DND-41 (cell line): ENCODE measurements around the gene ERC1.

ENCODE experiments used
- ATAC-seq: fragments of 200-7000 bp; cut with Tn5 transposase; 3 replicates; pipeline ENCODE4 v1.9.1; 2021; ENCODE audit warnings: low read depth; ENCODE audit not compliant: insufficient read depth
- DNase-seq: peaks from one replicate; pipeline ENCODE4 v3.0.0-alpha.2; 2020
- H2AFZ ChIP-seq: 2 replicates; pipeline ENCODE4 v1.6.0; 2012; ENCODE audit warnings: low read depth, low read length
- H3K27ac ChIP-seq: 2 replicates; pipeline ENCODE4 v1.5.1; 2012; ENCODE audit warnings: low read length, inconsistent platforms
- H3K27me3 ChIP-seq: fragments of 200-600 bp; sonication (generic); 2 replicates; pipeline ENCODE4 v1.6.0; 2012; ENCODE audit warnings: low read length, mild to moderate bottlenecking, inconsistent platforms; ENCODE audit not compliant: insufficient read depth, poor library complexity
- H3K36me3 ChIP-seq: 2 replicates; pipeline ENCODE4 v1.5.1; 2012; ENCODE audit warnings: low read length, inconsistent platforms; ENCODE audit not compliant: insufficient read depth
- H3K4me1 ChIP-seq: 2 replicates; pipeline ENCODE4 v1.5.1; 2012; ENCODE audit warnings: mild to moderate bottlenecking, low read length; ENCODE audit not compliant: insufficient read depth
- H3K4me2 ChIP-seq: 2 replicates; pipeline ENCODE4 v1.6.0; 2012; ENCODE audit warnings: mild to moderate bottlenecking, moderate library complexity, low read length, inconsistent platforms; ENCODE audit not compliant: insufficient read depth
- H3K4me3 ChIP-seq, 2 experiments: fragments of 200-600 bp in 1 of 2; shearing (Covaris generic) in 1 of 2; 2 replicates each; pipeline ENCODE4 v1.5.1; 2012 to 2016; ENCODE audit warnings: inconsistent platforms in 2 of 2, low read length in 2 of 2, mild to moderate bottlenecking in 2 of 2, low read depth in 1 of 2, moderate library complexity in 1 of 2
- H3K79me2 ChIP-seq: 2 replicates; pipeline ENCODE4 v1.6.0; 2012; ENCODE audit warnings: low read length, inconsistent platforms; ENCODE audit not compliant: insufficient read depth
- H3K9ac ChIP-seq: 2 replicates; pipeline ENCODE4 v1.6.0; 2012; ENCODE audit warnings: low read depth, mild to moderate bottlenecking, inconsistent platforms, low read length, moderate library complexity
- H3K9me3 ChIP-seq: 2 replicates; pipeline ENCODE4 v1.5.1; 2012; ENCODE audit warnings: low read length, moderate library complexity, mild to moderate bottlenecking, inconsistent platforms; ENCODE audit not compliant: insufficient read depth, severe bottlenecking
- H4K20me1 ChIP-seq: 2 replicates; pipeline ENCODE4 v1.6.0; 2012; ENCODE audit warnings: low read length; ENCODE audit not compliant: insufficient read depth
- EZH2 ChIP-seq: IDR thresholded peaks from 3 replicates; pipeline ENCODE4 v1.6.1; 2012; ENCODE audit warnings: borderline replicate concordance, low read depth, mild to moderate bottlenecking, moderate library complexity, low read length, inconsistent platforms; ENCODE audit not compliant: severe bottlenecking
- TF ChIP-seq, protein P1 (sequence below): IDR thresholded peaks from 2 replicates; pipeline ENCODE4 v1.5.1; 2012; ENCODE audit warnings: borderline replicate concordance, low read length, moderate library complexity, mild to moderate bottlenecking; ENCODE audit not compliant: poor library complexity, severe bottlenecking; ENCODE audit errors: extremely low read depth

Gene ERC1

DNA sequence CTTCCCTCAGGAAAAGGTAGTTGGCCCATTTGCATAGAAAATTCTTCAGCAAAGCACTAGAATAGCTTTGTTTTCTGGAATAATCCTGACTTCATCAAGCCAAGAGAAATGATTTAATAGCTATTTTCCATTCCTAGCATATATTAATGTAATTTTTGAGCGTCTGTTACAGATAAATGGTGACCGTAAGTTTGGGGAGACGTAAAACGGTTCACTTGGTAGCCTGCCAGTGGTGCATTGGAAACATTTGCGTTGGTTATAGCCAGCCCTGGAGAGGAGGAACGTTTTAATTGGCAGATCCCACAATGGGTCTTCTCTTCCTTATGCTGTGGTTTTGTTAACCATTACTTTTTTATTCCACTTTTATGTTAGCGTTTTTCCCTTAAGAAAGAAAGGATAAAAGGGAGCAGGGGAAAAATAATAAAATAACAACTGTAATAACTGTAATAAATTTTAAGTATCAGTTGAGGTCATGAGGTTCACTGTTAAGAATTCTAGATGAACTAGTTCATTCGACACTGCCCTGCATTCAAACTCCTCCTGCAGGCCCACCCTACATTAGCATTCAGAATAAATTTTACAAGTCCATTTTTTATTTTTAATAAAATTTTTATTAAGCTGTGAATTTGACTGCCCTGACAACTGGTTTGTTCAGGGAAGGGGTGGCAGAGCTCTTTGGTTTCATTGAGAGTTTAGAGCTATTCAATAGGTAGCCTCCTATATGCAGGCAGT is 300.7 kb downstream of the ERC1 start:
- Histone ChIP-seq H3K9ac (no peak overlapping the region), H3K79me2 (no peaks in the 10 kb centered on the region), H3K4me3 (no peak overlapping the region), H3K9me3 (no peaks in the 10 kb centered on the region), H2AFZ (no peak overlapping the region), H3K27ac (no peak overlapping the region), H3K4me1 (no peaks in the 10 kb centered on the region), H3K27me3 (no peaks in the 10 kb centered on the region), H4K20me1 (no peaks in the 10 kb centered on the region), H3K36me3 (0 out of 2 replicates have a peak, but pooled peaks cover 7% of the 10 kb centered on the region), H3K4me2 (no peak overlapping the region)
- DNase-seq (no peak), ATAC-seq (no peak)
- TF ChIP-seq EZH2: no peak
- TF ChIP-seq, protein P1, sequence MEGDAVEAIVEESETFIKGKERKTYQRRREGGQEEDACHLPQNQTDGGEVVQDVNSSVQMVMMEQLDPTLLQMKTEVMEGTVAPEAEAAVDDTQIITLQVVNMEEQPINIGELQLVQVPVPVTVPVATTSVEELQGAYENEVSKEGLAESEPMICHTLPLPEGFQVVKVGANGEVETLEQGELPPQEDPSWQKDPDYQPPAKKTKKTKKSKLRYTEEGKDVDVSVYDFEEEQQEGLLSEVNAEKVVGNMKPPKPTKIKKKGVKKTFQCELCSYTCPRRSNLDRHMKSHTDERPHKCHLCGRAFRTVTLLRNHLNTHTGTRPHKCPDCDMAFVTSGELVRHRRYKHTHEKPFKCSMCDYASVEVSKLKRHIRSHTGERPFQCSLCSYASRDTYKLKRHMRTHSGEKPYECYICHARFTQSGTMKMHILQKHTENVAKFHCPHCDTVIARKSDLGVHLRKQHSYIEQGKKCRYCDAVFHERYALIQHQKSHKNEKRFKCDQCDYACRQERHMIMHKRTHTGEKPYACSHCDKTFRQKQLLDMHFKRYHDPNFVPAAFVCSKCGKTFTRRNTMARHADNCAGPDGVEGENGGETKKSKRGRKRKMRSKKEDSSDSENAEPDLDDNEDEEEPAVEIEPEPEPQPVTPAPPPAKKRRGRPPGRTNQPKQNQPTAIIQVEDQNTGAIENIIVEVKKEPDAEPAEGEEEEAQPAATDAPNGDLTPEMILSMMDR: no peak

DNA sequence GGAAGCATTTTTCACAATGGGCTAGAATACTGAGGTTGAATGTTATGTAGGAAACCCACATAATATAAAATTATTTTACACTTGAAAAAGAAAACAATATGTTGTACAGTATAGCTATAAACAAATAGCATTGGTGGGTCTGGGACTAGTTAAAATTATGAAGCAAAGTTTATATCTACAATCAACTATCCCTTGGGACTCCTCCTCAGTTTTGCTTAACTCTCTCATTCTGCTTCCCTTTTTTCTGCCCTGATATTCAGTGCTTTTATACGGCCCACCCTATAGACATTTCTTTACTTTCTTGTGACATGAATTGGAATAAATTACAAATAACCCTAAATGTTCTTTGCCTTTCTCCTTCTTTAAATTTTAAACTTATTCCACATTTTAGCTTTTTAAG is 302.9 kb downstream of the ERC1 start:
- Histone ChIP-seq H3K79me2 (no peaks in the 10 kb centered on the region), H3K4me3 (no peak overlapping the region), H4K20me1 (no peaks in the 10 kb centered on the region), H3K36me3 (0 out of 2 replicates have a peak, but pooled peaks cover 7% of the 10 kb centered on the region), H3K4me2 (no peak overlapping the region), H3K9ac (no peak overlapping the region), H3K27ac (no peak overlapping the region), H2AFZ (no peak overlapping the region), H3K9me3 (no peaks in the 10 kb centered on the region), H3K27me3 (no peaks in the 10 kb centered on the region), H3K4me1 (no peaks in the 10 kb centered on the region)
- TF ChIP-seq, protein P1: no peak
- no peak for TF ChIP-seq EZH2
- ATAC-seq: no peak
- no peak for DNase-seq

DNA sequence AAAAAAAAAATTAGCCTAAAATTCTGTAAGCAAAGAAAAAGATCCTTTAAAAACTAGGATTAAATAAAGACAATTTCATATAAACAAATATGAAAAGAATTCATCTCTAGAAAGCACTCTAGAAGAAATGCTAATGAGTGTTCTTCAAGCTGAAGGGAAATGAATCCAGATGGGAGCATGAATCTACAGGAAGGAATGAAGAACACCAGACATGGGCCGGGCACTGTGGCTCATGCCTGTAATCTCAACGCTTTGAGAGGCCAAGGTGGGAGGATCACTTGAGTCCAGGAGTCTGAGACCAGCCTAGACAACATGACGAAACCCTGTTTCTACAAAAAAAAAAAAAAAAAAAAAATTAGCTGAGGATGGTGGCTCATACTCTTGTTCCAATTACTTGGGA is 306.2 kb downstream of the ERC1 start:
- no peak overlapping the region for H3K9ac ChIP-seq
- no peaks in the 10 kb centered on the region for H3K79me2 ChIP-seq
- no peaks in the 10 kb centered on the region for H4K20me1 ChIP-seq
- no peak overlapping the region for H3K4me2 ChIP-seq
- H2AFZ ChIP-seq: no peak overlapping the region
- DNase-seq (no peak), ATAC-seq (no peak)
- no peaks in the 10 kb centered on the region for H3K9me3 ChIP-seq
- H3K36me3 ChIP-seq: no peaks in the 10 kb centered on the region
- H3K4me3 ChIP-seq: no peak overlapping the region
- H3K27ac ChIP-seq: no peak overlapping the region
- no peaks in the 10 kb centered on the region for H3K27me3 ChIP-seq
- TF ChIP-seq, protein P1: no peak
- no peak for TF ChIP-seq EZH2
- no peaks in the 10 kb centered on the region for H3K4me1 ChIP-seq
